ENCODE measurements around the gene SPTBN5. TPM values are rescaled to one million over a fixed set of nuclear protein-coding genes. Genes with fewer than 3 reads are reported as not detected.

The SPTBN5 gene
- total RNA-seq, 2 donors from 2014 or later, result 0.72 to 2.3 TPM

DNA sequence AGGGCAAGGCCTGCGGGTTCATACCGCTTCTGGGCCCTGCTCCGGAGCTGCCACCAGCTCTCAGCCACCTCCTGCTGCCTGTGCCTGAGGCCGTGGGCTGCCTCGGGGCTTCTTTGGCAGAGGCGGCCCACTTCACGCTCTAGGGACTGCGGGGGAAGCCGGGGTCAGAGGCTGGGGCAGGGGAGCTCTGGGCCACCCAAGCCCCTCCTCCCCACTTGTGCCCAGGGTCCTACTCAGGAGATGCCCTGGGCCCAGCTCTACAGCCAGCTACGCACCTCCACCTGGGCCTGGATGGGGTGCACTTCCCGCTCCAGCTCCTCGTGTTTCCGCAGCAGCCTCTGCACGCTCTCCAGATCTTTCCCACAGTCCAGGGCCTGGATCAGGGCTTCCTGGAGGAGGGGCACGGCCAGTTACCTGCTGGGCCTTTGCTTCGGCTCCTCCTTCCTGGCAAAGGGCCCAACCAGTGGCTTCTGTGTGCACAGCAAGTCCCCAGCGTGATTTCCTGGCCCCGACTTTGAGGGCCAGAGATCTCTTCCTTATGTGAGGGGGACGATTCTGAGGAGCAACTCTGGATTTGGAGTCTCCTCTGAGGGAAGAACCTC, 31.2 kb downstream of the SPTBN5 start:
- DNase-seq, result peak; percentile 83
- no peaks in the 10 kb centered on the region for H3K4me1 ChIP-seq
- no peaks in the 10 kb centered on the region for H3K27me3 ChIP-seq
- no peaks in the 10 kb centered on the region for H3K9me3 ChIP-seq
- no peak overlapping the region for H3K27ac ChIP-seq
- TF ChIP-seq CTCF (IDR thresholded peaks at IDR 0.05), result no peak
- no peak overlapping the region for H3K4me3 ChIP-seq
- intact Hi-C loops (cut with DNase I), result no loop called here
- no peaks in the 10 kb centered on the region for H3K36me3 ChIP-seq
- H3K9ac ChIP-seq (ENCODE audit: low read depth in 2 of 2, low read length in 2 of 2), result no peak overlapping the region

- Histone ChIP-seq H3K9me3 (no peaks in the 10 kb centered on the region), H3K4me3 (no peak overlapping the region), H3K36me3 (no peaks in the 10 kb centered on the region), H3K9ac (ENCODE audit: low read depth in 2 of 2, low read length in 2 of 2) (no peak overlapping the region), H3K4me1 (no peaks in the 10 kb centered on the region), H3K27ac (no peak overlapping the region), H3K27me3 (no peaks in the 10 kb centered on the region)
- no peak for TF ChIP-seq CTCF (IDR thresholded peaks at IDR 0.05)
- no peak for DNase-seq
- intact Hi-C loops (cut with DNase I), result no loop called here
Measured at GRCh38 chr15:41861736-41862356, 32.0 kb downstream of the SPTBN5 start.

- no peak overlapping the region for H3K9ac ChIP-seq (ENCODE audit: low read depth in 2 of 2, low read length in 2 of 2)
- intact Hi-C loops (cut with DNase I), result no loop called here
- H3K9me3 ChIP-seq, result no peaks in the 10 kb centered on the region
- H3K4me1 ChIP-seq, result no peaks in the 10 kb centered on the region
- H3K27me3 ChIP-seq, result no peaks in the 10 kb centered on the region
- no peaks in the 10 kb centered on the region for H3K36me3 ChIP-seq
- H3K4me3 ChIP-seq, result no peak overlapping the region
- no peak for TF ChIP-seq CTCF (IDR thresholded peaks at IDR 0.05)
- DNase-seq, result no peak
- no peak overlapping the region for H3K27ac ChIP-seq
Measured at GRCh38 chr15:41860049-41860828, 33.6 kb downstream of the SPTBN5 start.

DNA sequence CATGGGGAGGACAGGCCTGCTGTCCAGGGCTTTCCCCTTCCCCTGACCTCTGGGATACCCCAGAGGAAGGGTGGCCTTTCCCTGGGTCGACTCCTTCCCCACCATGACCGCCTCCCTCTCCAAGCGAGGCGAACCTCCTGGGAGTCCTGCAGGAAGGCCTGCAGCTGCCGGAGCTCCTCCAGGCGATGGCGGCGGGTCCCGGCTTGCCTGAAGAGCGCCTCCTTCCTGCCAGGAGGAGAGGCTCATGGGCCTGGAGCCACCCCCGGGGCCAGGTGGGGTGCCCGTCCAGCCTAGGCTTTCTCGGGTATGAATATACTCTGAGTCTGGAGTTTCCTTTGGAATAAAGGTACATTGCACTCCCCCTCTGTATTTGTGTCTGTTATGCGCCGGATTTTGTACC, 35.1 kb downstream of the SPTBN5 start:
- Histone ChIP-seq H3K27ac (no peak overlapping the region), H3K4me3 (no peak overlapping the region), H3K9ac (ENCODE audit: low read depth in 2 of 2, low read length in 2 of 2) (no peak overlapping the region), H3K27me3 (no peaks in the 10 kb centered on the region), H3K4me1 (no peaks in the 10 kb centered on the region), H3K36me3 (no peaks in the 10 kb centered on the region), H3K9me3 (no peaks in the 10 kb centered on the region)
- intact Hi-C loops (cut with DNase I), result no loop called here
- DNase-seq, result no peak
- no peak for TF ChIP-seq CTCF (IDR thresholded peaks at IDR 0.05)

DNA sequence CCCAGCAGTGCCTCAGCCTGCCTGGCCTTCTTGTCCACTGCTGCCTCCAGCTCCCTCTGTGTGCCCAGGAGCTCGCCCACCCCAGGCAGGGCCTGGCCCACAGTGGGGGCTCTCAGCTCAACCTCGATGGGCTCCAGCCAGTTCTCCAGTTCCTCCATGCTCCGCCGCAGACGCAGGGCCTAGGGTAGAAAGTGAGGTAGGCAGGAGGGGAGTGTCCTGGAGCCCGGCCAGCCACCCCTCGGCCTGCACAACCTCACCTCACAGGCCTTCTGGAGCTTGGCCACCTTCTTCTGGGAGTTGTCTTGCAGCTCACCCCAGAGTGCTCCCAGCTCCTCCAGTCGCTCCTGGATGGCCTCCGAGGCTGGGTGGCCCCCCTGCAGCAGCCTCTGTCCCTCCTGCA, 36.5 kb downstream of the SPTBN5 start:
- TF ChIP-seq CTCF (IDR thresholded peaks at IDR 0.05), result no peak
- no peak overlapping the region for H3K27ac ChIP-seq
- intact Hi-C loops (cut with DNase I), result no loop called here
- no peaks in the 10 kb centered on the region for H3K9me3 ChIP-seq
- no peaks in the 10 kb centered on the region for H3K27me3 ChIP-seq
- no peak overlapping the region for H3K4me3 ChIP-seq
- no peak for DNase-seq
- H3K36me3 ChIP-seq, result no peaks in the 10 kb centered on the region
- no peaks in the 10 kb centered on the region for H3K4me1 ChIP-seq
- H3K9ac ChIP-seq (ENCODE audit: low read depth in 2 of 2, low read length in 2 of 2), result no peak overlapping the region
